Astrocyte (in vitro differentiated cells and primary cell): ENCODE measurements around the gene SYVN1. TPM values are rescaled to one million over a fixed set of nuclear protein-coding genes. Genes with fewer than 3 reads are reported as not detected.

Experiments
- DNase-seq: peaks from one replicate; pipeline ENCODE4 v3.0.0-alpha.2; 2010; ENCODE audit warnings: low read depth
- FAIRE-seq: peaks from 2 replicates; lab custom pipeline; 2011; peaks lifted over from hg19 to GRCh38; lab: Jason Lieb, UNC
- H2AFZ ChIP-seq: 2 replicates; pipeline ENCODE4 v1.6.0; 2012; ENCODE audit warnings: low read depth, low read length, inconsistent platforms
- H3K27ac ChIP-seq: 2 replicates; pipeline ENCODE4 v1.5.1; 2011; ENCODE audit warnings: low read depth, low read length, inconsistent platforms
- H3K27me3 ChIP-seq: 2 replicates; pipeline ENCODE4 v1.6.0; 2011; ENCODE audit warnings: low read length, inconsistent platforms; ENCODE audit not compliant: insufficient read depth
- H3K36me3 ChIP-seq: 2 replicates; pipeline ENCODE4 v1.5.1; 2011; ENCODE audit warnings: low read length, inconsistent platforms; ENCODE audit not compliant: insufficient read depth
- H3K4me1 ChIP-seq: 2 replicates; pipeline ENCODE4 v1.5.1; 2011; ENCODE audit warnings: low read length, inconsistent platforms; ENCODE audit not compliant: insufficient read depth
- H3K4me2 ChIP-seq: 2 replicates; pipeline ENCODE4 v1.6.0; 2012; ENCODE audit warnings: low read length, inconsistent platforms
- H3K4me3 ChIP-seq: 2 replicates; pipeline ENCODE4 v1.5.1; 2011; ENCODE audit warnings: low read depth, mild to moderate bottlenecking, low read length, inconsistent platforms; ENCODE audit not compliant: insufficient read depth
- H3K79me2 ChIP-seq: 2 replicates; pipeline ENCODE4 v1.6.0; 2012; ENCODE audit warnings: mild to moderate bottlenecking, low read length, inconsistent platforms; ENCODE audit not compliant: insufficient read depth
- H3K9ac ChIP-seq: 2 replicates; pipeline ENCODE4 v1.6.0; 2012; ENCODE audit warnings: mild to moderate bottlenecking, low read length, inconsistent platforms
- H3K9me3 ChIP-seq: 2 replicates; pipeline ENCODE4 v1.5.1; 2012; ENCODE audit warnings: low read depth, mild to moderate bottlenecking, low read length, inconsistent platforms; ENCODE audit not compliant: insufficient read depth
- H4K20me1 ChIP-seq: 2 replicates; pipeline ENCODE4 v1.6.0; 2012; ENCODE audit warnings: low read length, inconsistent platforms; ENCODE audit not compliant: insufficient read depth
- H3K27ac Mint-ChIP-seq: one replicate; pipeline ENCODE4 v1.8.0; 2021; ENCODE audit warnings: mild to moderate bottlenecking, mixed read lengths; ENCODE audit not compliant: unreplicated experiment
- H3K27me3 Mint-ChIP-seq: one replicate; pipeline ENCODE4 v1.8.0; 2021; ENCODE audit warnings: low read depth, mixed read lengths; ENCODE audit not compliant: unreplicated experiment
- H3K36me3 Mint-ChIP-seq: one replicate; pipeline ENCODE4 v1.8.0; 2021; ENCODE audit warnings: low read depth, mixed read lengths; ENCODE audit not compliant: unreplicated experiment
- H3K4me1 Mint-ChIP-seq: one replicate; pipeline ENCODE4 v1.8.0; 2021; ENCODE audit warnings: low read depth, mixed read lengths; ENCODE audit not compliant: unreplicated experiment
- H3K4me3 Mint-ChIP-seq: one replicate; pipeline ENCODE4 v1.8.0; 2021; ENCODE audit warnings: mild to moderate bottlenecking, moderate library complexity, mixed read lengths; ENCODE audit not compliant: unreplicated experiment
- H3K9me3 Mint-ChIP-seq: one replicate; pipeline ENCODE4 v1.8.0; 2021; ENCODE audit warnings: mild to moderate bottlenecking, mixed read lengths; ENCODE audit not compliant: unreplicated experiment
- CTCF ChIP-seq: IDR thresholded peaks from 2 replicates; pipeline ENCODE4 v1.5.1; 2011; ENCODE audit warnings: low read depth, mild to moderate bottlenecking, inconsistent platforms, low read length, moderate library complexity; ENCODE audit not compliant: insufficient read depth
- EZH2 ChIP-seq: IDR thresholded peaks from 2 replicates; pipeline ENCODE4 v1.6.1; 2012; ENCODE audit warnings: mild to moderate bottlenecking, low read length, inconsistent platforms; ENCODE audit not compliant: insufficient read depth
- total RNA-seq: library from RNA; stranded (reverse); gene quantifications from 2 replicates; pipeline ENCODE4 v1.2.1, GENCODE V29; 2021

SYVN1 gene
- total RNA-seq, 1 donor from 2014 or later, result 43.0 TPM

DNA sequence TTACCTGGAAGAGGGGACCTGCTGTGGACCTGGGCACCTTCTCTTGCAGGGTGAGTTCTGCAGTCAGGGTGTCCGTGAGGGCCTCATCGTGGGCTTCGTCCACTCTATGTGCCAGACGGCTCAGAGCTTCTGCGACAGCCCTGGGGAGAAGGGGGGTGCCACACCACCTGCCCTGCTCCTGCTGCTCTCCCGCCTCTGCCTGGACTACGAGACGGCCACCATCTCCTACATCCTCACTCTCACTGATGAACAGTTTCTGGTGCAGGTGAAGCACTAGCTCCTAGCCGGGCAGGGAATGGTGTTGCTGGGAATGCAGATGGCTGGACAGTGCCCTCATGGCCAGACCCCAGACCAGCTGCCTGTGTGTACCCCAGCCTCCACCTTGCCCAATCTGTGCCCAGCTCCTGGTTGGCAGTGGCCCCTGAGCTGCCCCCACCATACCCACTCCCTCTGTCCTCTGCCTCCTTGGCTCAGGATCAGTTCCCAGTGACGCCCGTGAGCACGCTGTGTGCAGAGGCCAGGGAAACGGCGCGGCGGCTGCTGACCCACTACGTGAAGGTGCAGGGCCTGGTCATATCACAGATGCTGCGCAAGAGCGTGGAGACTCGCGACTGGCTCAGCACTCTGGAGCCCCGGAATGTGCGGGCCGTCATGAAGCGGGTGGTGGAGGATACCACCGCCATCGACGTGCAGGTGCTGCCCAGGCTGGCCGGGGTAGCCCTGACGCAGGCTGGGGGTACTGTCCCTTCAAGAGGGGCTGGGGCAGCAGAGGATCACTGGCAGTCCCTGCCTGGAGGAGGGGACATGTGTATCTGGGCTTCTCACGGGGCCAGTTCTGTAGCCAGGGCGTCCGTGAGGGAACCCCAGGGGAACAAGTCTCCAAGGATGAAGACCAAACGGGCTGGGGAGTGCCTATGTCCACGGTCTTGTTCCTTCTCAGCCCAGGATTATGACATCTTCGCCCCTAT is 24.8 kb downstream of the SYVN1 start:
- Histone ChIP-seq H3K79me2 (peaks cover 15% of the 10 kb centered on the region), H3K9ac (no peak overlapping the region), H3K4me3 (no peak overlapping the region), H4K20me1 (peaks cover 38% of the 10 kb centered on the region), H2AFZ (no peak overlapping the region), H3K27ac (no peak overlapping the region), H3K36me3 (no peaks in the 10 kb centered on the region), H3K4me2 (no peak overlapping the region), H3K4me1 (peaks cover 21% of the 10 kb centered on the region), H3K9me3 (no peaks in the 10 kb centered on the region), H3K27me3 (no peaks in the 10 kb centered on the region)
- Mint-ChIP-seq H3K36me3 (peaks cover 8% of the 10 kb centered on the region), H3K4me3 (no peak overlapping the region), H3K27me3 (no peaks in the 10 kb centered on the region), H3K4me1 (peaks cover 4% of the 10 kb centered on the region), H3K27ac (no peak overlapping the region), H3K9me3 (no peaks in the 10 kb centered on the region)
- DNase-seq, result no peak
- no peak for FAIRE-seq
- TF ChIP-seq EZH2 (no peak), CTCF (no peak)

DNA sequence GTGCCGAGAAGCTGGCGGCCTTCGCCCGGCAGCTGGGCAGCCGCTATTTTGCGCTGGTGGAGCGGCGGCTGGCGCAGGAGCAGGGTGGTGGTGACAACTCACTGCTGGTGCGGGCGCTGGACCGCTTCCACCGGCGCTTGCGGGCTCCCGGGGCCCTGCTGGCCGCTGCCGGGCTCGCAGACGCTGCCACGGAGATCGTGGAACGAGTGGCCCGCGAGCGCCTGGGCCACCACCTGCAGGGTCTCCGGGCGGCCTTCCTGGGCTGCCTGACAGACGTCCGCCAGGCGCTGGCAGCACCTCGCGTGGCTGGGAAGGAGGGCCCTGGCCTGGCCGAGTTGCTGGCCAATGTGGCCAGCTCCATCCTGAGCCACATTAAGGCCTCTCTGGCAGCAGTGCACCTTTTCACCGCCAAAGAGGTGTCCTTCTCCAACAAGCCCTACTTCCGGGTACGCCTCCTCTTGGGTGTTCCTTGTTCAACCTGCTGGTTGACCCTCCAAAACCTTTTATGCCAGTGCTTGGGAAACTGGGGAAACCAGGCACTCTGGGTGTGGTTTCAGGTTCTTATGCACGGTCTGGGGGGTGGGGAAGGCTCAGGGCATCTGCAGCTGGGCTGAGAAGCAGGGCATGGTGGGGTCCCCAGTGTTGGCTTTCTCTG is 25.7 kb downstream of the SYVN1 start:
- no peaks in the 10 kb centered on the region for H3K27me3 Mint-ChIP-seq
- no peak overlapping the region for H3K4me3 Mint-ChIP-seq
- H3K36me3 Mint-ChIP-seq, result peaks cover 5% of the 10 kb centered on the region

More for the DNA sequence above, 25.7 kb downstream of the SYVN1 start:
- Histone ChIP-seq H2AFZ (no peak overlapping the region), H3K4me3 (no peak overlapping the region), H3K4me1 (peaks cover 21% of the 10 kb centered on the region), H3K27ac (no peak overlapping the region), H3K27me3 (no peaks in the 10 kb centered on the region), H3K9me3 (no peaks in the 10 kb centered on the region), H4K20me1 (peaks cover 44% of the 10 kb centered on the region), H3K79me2 (peaks cover 23% of the 10 kb centered on the region), H3K9ac (no peak overlapping the region), H3K36me3 (no peaks in the 10 kb centered on the region), H3K4me2 (no peak overlapping the region)
- DNase-seq (no peak), FAIRE-seq (no peak)
- Mint-ChIP-seq H3K27ac (no peak overlapping the region), H3K9me3 (no peaks in the 10 kb centered on the region), H3K4me1 (peaks cover 3% of the 10 kb centered on the region)
- TF ChIP-seq EZH2, result no peak
- TF ChIP-seq CTCF, result no peak
